Measurements from ENCODE around the gene KIRREL2.

The KIRREL2 gene

GRCh38 chr19:35845215-35846037 is 11.3 kb upstream of the KIRREL2 start:
- no peak for DNase-seq

GRCh38 chr19:35846038-35846668 is 10.6 kb upstream of the KIRREL2 start:
- no peak for DNase-seq

- no peak for DNase-seq
These were observed 8.8 kb upstream of the KIRREL2 start for GRCh38 chr19:35847911-35848310.

- no peak for DNase-seq
These were observed 8.2 kb upstream of the KIRREL2 start for GRCh38 chr19:35848486-35848885.

GRCh38 chr19:35848919-35849505 is 7.7 kb upstream of the KIRREL2 start:
- DNase-seq = no peak

- DNase-seq = no peak
These were observed 5.3 kb upstream of the KIRREL2 start for GRCh38 chr19:35851213-35852028.

GRCh38 chr19:35852029-35852780 is 4.5 kb upstream of the KIRREL2 start, which contains the start of gene NPHS1:
TSS of gene NPHS1 (minus strand) at chr19:35852504. CDS start at chr19:35851837, 667 bp downstream.
- DNase-seq = no peak

GRCh38 chr19:35853038-35853756 is 3.5 kb upstream of the KIRREL2 start:
- DNase-seq = no peak

- DNase-seq = no peak
These were observed 1.6 kb downstream of the KIRREL2 start for GRCh38 chr19:35858311-35858710.

GRCh38 chr19:35859414-35859813 is 2.7 kb downstream of the KIRREL2 start:
- DNase-seq = no peak

- no peak for DNase-seq
These were observed 3.7 kb downstream of the KIRREL2 start for GRCh38 chr19:35860436-35860817.

- DNase-seq = no peak
These were observed 4.3 kb downstream of the KIRREL2 start for GRCh38 chr19:35860818-35861639.

- no peak for DNase-seq
These were observed 5.0 kb downstream of the KIRREL2 start for GRCh38 chr19:35861640-35862160.

- no peak for DNase-seq
These were observed 5.8 kb downstream of the KIRREL2 start for GRCh38 chr19:35862528-35862927.

GRCh38 chr19:35863018-35863417 is 6.3 kb downstream of the KIRREL2 start:
- no peak for DNase-seq

- DNase-seq = no peak
These were observed 11.6 kb downstream of the KIRREL2 start, which contains the start of gene APLP1 for GRCh38 chr19:35868172-35868822. TSS of gene APLP1 (plus strand) at chr19:35868574. CDS start at chr19:35868637, 63 bp downstream.

- no peak for DNase-seq
These were observed 12.2 kb downstream of the KIRREL2 start for GRCh38 chr19:35868823-35869326.

- peak; percentile 59 for DNase-seq
These were observed 12.8 kb downstream of the KIRREL2 start for GRCh38 chr19:35869327-35870123.

Measured in SIG-M5 (cell line).